Measurements from ENCODE around the gene PLAU. TPM values are rescaled to one million over a fixed set of nuclear protein-coding genes. Genes with fewer than 3 reads are reported as not detected.

Gene PLAU
- total and polyA plus RNA-seq, 10 of the 15 experiments (the other 5 are each of a cell fraction or from before 2014, with no cell fraction given), result 2.5 to 20.9 (median 11.5) TPM

GRCh38 chr10:73911553-73912004, 647 bp downstream of the PLAU start (continued):
- no peak for TF ChIP-seq ZNF687 (IDR thresholded peaks at IDR 0.05)
- no peak for TF ChIP-seq IRF3 (IDR thresholded peaks at IDR 0.05)
- TF ChIP-seq PML (IDR thresholded peaks at IDR 0.05; ENCODE audit: low read length), result no peak

GRCh38 chr10:73914036-73914435, 3.1 kb downstream of the PLAU start:
- RAD21 ChIA-PET (ENCODE audit: unreplicated experiment), result no interaction called here
- Histone ChIP-seq H3K4me3 (no peak overlapping the region), H3K9me3 (replicated peaks; ENCODE audit: control insufficient read depth, insufficient read depth, low read length) (peaks cover 10% of the 10 kb centered on the region), H3K27me3 (replicated peaks in 1 of 2; ENCODE audit: control insufficient read depth in 2 of 2, insufficient read depth in 2 of 2, low read length in 1 of 2) (peaks cover 0 to 7% of the 10 kb centered on the region in 2 experiments; a peak in 3 of 4 replicates), H4K20me1 (ENCODE audit: control insufficient read depth, insufficient read depth) (0 out of 2 replicates have a peak, but pooled peaks cover 4% of the 10 kb centered on the region), H3K9ac (ENCODE audit: control insufficient read depth, insufficient read depth, low read length) (no peak overlapping the region), H3K4me1 (ENCODE audit: control insufficient read depth, insufficient read depth, low read length) (peaks cover 13% of the 10 kb centered on the region), H3K27ac (ENCODE audit: control insufficient read depth, insufficient read depth) (no peak overlapping the region), H3K36me3 (ENCODE audit: control insufficient read depth in 2 of 2, insufficient read depth in 2 of 2, low read length in 1 of 2) (no peaks in the 10 kb centered on the region), H3K79me2 (ENCODE audit: control insufficient read depth, insufficient read depth, low read length) (no peaks in the 10 kb centered on the region), H3K4me2 (ENCODE audit: control insufficient read depth, insufficient read depth) (no peak overlapping the region), H2AFZ (ENCODE audit: control insufficient read depth, low read depth, low read length) (no peak overlapping the region)
- ATAC-seq, result no peak
- intact Hi-C loops (cut with micrococcal nuclease; ENCODE audit: unreplicated experiment) (no loop called here), in situ Hi-C loops (cut with MboI) (no loop called here)
- FAIRE-seq, result no peak
- POLR2A ChIA-PET, result interaction anchor here (0.7 kb wide), 1 partner anchor 16 kb away, joined by 3 read pairs; no protein-coding TSS in a partner anchor
- DNase-seq (ENCODE audit: low read depth, low spot score), result no peak
- SMC1A ChIA-PET (ENCODE audit: uncharacterized antibody, unreplicated experiment), result interaction anchor here (0.6 to 34.4 kb wide), 3 partner anchors 24 to 144 kb away, joined by 3 to 1048 read pairs (median 8); no protein-coding TSS in a partner anchor
- 58% methylated on average over 10 of the region's 10 CpGs for WGBS (ENCODE audit: insufficient coverage, insufficient replicate concordance, low lambda C conversion rate, missing lambda C conversion rate)
- CTCF ChIA-PET, result interaction anchor here (0.9 to 2.7 kb wide), 3 partner anchors 25 to 43 kb away, joined by 3 to 12 read pairs (median 3); no protein-coding TSS in a partner anchor
- BruUV-seq (replicated peaks), result no TSS peak
- no peak for TF ChIP-seq CUX1 (IDR thresholded peaks at IDR 0.05; ENCODE audit: insufficient replicate concordance, low read depth, low read length)
- no peak for TF ChIP-seq IRF4 (IDR thresholded peaks at IDR 0.05; ENCODE audit: low read depth, low read length)
- no peak for TF ChIP-seq WRNIP1 (IDR thresholded peaks at IDR 0.05; ENCODE audit: borderline replicate concordance, low read depth, low read length)
- no peak for TF ChIP-seq SMAD5 (IDR thresholded peaks at IDR 0.05; ENCODE audit: low read depth)
- TF ChIP-seq PAX5 (IDR thresholded peaks at IDR 0.05; ENCODE audit: borderline replicate concordance, low read depth, low read length), result no peak
- TF ChIP-seq ELK1 (IDR thresholded peaks at IDR 0.05; ENCODE audit: low read depth, low read length), result no peak
- TF ChIP-seq POU2F2 (IDR thresholded peaks at IDR 0.05; ENCODE audit: borderline replicate concordance, low read depth, low read length), result no peak
- no peak for TF ChIP-seq IKZF2 (IDR thresholded peaks at IDR 0.05)

Data from GM12878 (cell line).